ENCODE measurements around the gene MREG. TPM values are rescaled to one million over a fixed set of nuclear protein-coding genes. Genes with fewer than 3 reads are reported as not detected.

Gene MREG
- total RNA-seq, 5 donors from 2014 or later (not counting 1 experiment from before 2014, with no cell fraction given), result 4.6 to 7.5 (median 6.3) TPM

DNA sequence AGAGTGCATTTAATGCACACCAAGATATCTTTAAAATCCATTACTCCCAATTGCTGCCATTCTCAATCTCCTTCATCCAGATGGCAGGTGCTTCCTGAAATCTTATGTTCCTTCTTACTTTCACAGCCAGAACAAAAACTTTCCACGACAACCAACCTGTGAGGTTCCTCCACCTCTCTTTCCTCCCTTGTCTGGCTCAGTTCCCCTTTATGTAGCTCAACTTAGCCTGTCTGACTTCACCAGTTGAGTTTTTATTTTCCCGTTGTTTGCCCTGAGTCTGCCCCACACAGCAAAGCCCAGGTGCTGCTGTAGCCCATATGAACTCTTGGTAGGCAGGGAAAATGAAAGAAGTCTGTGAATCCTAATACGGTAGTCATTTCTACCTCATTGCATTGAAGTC, 112.5 kb downstream of the MREG start:
- H3K4me1 Mint-ChIP-seq, result peaks cover 4 to 6% (median 5%) of the 10 kb centered on the region in 3 donors

DNA sequence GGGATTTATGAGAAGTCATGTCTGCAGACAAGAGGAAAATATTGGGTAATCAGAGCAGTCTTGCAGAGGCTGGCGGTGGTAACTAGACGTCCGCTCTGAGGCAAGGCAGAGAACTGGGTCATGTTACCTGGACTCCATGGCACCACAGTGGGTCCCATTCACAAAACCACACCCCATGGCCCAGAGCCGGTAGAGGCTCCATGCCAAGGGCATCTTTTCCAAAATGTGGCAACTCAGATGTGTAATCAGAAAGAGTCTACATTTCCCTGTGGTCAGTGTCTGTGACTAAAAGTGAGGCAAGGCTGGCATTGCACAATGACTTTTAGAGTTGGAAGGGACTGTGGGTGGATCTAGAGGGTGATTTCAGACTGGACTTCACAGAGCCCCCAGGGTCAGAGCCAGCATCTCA, 113.1 kb downstream of the MREG start:
- H3K9me3 Mint-ChIP-seq, result no peaks in the 10 kb centered on the region
- no peaks in the 10 kb centered on the region for H3K9me3 ChIP-seq
- no peaks in the 10 kb centered on the region for H3K4me1 ChIP-seq (ENCODE audit: control insufficient read depth in 1 of 2, extremely low read depth in 1 of 2, insufficient read depth in 2 of 2, low read length in 2 of 2)
- no peak overlapping the region for H3K27ac ChIP-seq (ENCODE audit: low read length)
- no peak overlapping the region for H3K27ac Mint-ChIP-seq
- H3K27me3 ChIP-seq (replicated peaks in 1 of 2; ENCODE audit: control insufficient read depth in 2 of 2, extremely low read depth in 1 of 2, insufficient read depth in 2 of 2, low read length in 1 of 2), result peaks cover 0 to 10% of the 10 kb centered on the region in 2 experiments
- no peak for ATAC-seq (replicated peaks in 1 of 4)
- POLR2A ChIA-PET, result no interaction called here
- peaks cover 4 to 6% (median 5%) of the 10 kb centered on the region in 3 donors for H3K4me1 Mint-ChIP-seq
- CTCF ChIA-PET, result no interaction called here
- H3K4me3 Mint-ChIP-seq, result no peak overlapping the region
- DNase-seq, result no peak
- H3K36me3 ChIP-seq (ENCODE audit: control insufficient read depth in 2 of 2, extremely low read depth in 1 of 2, insufficient read depth in 1 of 2, low read length in 1 of 2), result no peaks in the 10 kb centered on the region
- 75% methylated on average over 2 of the region's 4 CpGs for WGBS (ENCODE audit: insufficient coverage)
- no peaks in the 10 kb centered on the region for H3K36me3 Mint-ChIP-seq
- H3K4me3 ChIP-seq (ENCODE audit: control insufficient read depth in 1 of 2, extremely low read depth in 1 of 2, low read length in 1 of 2), result no peak overlapping the region
- H3K27me3 Mint-ChIP-seq, result peaks cover 15 to 20% of the 10 kb centered on the region in 2 donors

More for the DNA sequence above, 112.5 kb downstream of the MREG start:
- Histone ChIP-seq H3K36me3 (ENCODE audit: control insufficient read depth in 2 of 2, extremely low read depth in 1 of 2, insufficient read depth in 1 of 2, low read length in 1 of 2) (no peaks in the 10 kb centered on the region), H3K4me3 (ENCODE audit: control insufficient read depth in 1 of 2, extremely low read depth in 1 of 2, low read length in 1 of 2) (no peak overlapping the region), H3K4me1 (ENCODE audit: control insufficient read depth in 1 of 2, extremely low read depth in 1 of 2, insufficient read depth in 2 of 2, low read length in 2 of 2) (no peaks in the 10 kb centered on the region), H3K9me3 (no peaks in the 10 kb centered on the region), H3K27me3 (replicated peaks in 1 of 2; ENCODE audit: control insufficient read depth in 2 of 2, extremely low read depth in 1 of 2, insufficient read depth in 2 of 2, low read length in 1 of 2) (peaks cover 0 to 10% of the 10 kb centered on the region in 2 experiments), H3K27ac (ENCODE audit: low read length) (no peak overlapping the region)
- Mint-ChIP-seq H3K27ac (no peak overlapping the region), H3K4me3 (no peak overlapping the region), H3K27me3 (peaks cover 15 to 20% of the 10 kb centered on the region in 2 donors), H3K9me3 (no peaks in the 10 kb centered on the region), H3K36me3 (no peaks in the 10 kb centered on the region)
- DNase-seq (no peak), ATAC-seq (replicated peaks in 1 of 4) (no peak)
- ChIA-PET POLR2A (no interaction called here), CTCF (no interaction called here)
- WGBS (ENCODE audit: insufficient coverage), result 22% methylated on average over 1 of the region's 3 CpGs

DNA sequence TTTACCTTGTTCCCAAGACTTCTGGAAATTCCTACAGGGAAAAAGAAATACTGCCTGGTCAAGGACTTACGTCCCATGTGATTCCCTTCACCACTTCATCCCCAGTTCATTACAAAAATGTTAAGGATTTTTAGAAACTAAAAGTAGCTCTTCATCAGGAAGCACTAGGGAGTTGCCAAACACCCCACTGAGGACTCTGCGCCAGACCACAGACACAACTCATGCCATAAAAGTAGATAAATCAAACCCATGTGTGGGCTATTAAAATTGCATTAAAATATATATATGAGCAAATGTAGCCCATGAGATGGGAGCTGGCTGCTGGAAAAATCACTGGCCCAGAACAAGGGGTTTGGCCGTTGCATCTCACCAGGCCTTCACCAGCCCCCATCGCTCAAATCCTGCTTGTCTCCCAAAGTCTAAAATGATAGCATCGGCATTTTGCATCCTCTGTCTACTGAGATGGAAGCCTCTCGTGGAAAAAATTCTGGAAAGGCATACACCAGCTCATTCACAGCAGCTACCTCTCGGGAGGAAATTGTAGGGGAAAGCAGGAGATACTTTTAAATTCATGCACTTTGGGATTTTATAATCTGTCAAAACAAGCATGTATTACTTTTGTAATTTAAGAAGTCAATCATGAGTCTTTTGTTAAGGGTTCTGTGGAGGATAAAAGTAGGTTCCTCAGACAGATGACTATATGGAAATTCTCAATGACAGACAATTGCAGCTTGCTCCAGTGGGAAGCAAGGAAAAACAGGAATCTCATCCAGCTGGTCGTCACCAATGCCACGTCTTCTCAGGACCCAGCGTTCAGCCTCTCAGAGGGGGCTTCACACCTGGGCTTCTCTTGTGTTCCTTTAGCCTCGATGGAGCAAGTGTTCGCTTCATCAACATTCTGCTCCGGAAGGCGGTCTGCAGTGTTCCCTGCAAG, 113.9 kb downstream of the MREG start:
- Histone ChIP-seq H3K27ac (ENCODE audit: low read length) (no peak overlapping the region), H3K9me3 (no peaks in the 10 kb centered on the region), H3K27me3 (replicated peaks in 1 of 2; ENCODE audit: control insufficient read depth in 2 of 2, extremely low read depth in 1 of 2, insufficient read depth in 2 of 2, low read length in 1 of 2) (peaks cover 0 to 10% of the 10 kb centered on the region in 2 experiments), H3K36me3 (ENCODE audit: control insufficient read depth in 2 of 2, extremely low read depth in 1 of 2, insufficient read depth in 1 of 2, low read length in 1 of 2) (no peaks in the 10 kb centered on the region), H3K4me1 (ENCODE audit: control insufficient read depth in 1 of 2, extremely low read depth in 1 of 2, insufficient read depth in 2 of 2, low read length in 2 of 2) (no peaks in the 10 kb centered on the region), H3K4me3 (ENCODE audit: control insufficient read depth in 1 of 2, extremely low read depth in 1 of 2, low read length in 1 of 2) (no peak overlapping the region)
- no peak overlapping the region for H3K4me3 Mint-ChIP-seq
- H3K9me3 Mint-ChIP-seq, result no peaks in the 10 kb centered on the region
- ChIA-PET CTCF (no interaction called here), POLR2A (interaction anchor here in 1 of 2 donors (0.7 kb wide), 1 partner anchor 199 kb away, joined by 3 read pairs; no protein-coding TSS in a partner anchor)
- peaks cover 15 to 16% of the 10 kb centered on the region in 2 donors for H3K27me3 Mint-ChIP-seq
- WGBS (ENCODE audit: insufficient coverage), result 74% methylated on average over 9 of the region's 14 CpGs
- ATAC-seq (replicated peaks in 1 of 4) (no peak), DNase-seq (no peak)
- peaks cover 4 to 6% (median 5%) of the 10 kb centered on the region in 3 donors for H3K4me1 Mint-ChIP-seq
- no peak overlapping the region for H3K27ac Mint-ChIP-seq
- no peaks in the 10 kb centered on the region for H3K36me3 Mint-ChIP-seq

DNA sequence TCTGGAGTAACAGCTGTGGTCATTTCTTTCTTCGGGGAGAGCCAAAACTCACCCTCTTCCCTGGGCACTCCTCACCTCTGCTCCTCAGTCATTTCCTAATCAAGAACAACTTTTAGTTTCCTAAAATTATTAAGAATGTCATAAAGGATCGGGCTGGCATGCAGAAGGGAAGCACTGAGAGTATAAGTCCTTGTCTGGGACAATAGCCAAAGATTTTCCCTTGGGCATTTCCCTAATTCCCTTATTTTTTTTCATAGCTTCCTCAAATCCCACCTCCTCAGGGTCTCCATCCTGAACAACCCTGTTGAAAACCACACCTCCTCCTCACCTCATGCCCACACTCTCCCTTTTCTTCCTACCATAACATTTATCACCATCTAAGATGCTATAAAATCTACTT, 115.0 kb downstream of the MREG start:
- no peak for ATAC-seq (replicated peaks in 1 of 4)
- Histone ChIP-seq H3K4me3 (ENCODE audit: control insufficient read depth in 1 of 2, extremely low read depth in 1 of 2, low read length in 1 of 2) (no peak overlapping the region), H3K36me3 (ENCODE audit: control insufficient read depth in 2 of 2, extremely low read depth in 1 of 2, insufficient read depth in 1 of 2, low read length in 1 of 2) (no peaks in the 10 kb centered on the region), H3K27me3 (replicated peaks in 1 of 2; ENCODE audit: control insufficient read depth in 2 of 2, extremely low read depth in 1 of 2, insufficient read depth in 2 of 2, low read length in 1 of 2) (peaks cover 0 to 10% of the 10 kb centered on the region in 2 experiments), H3K27ac (ENCODE audit: low read length) (no peak overlapping the region), H3K4me1 (ENCODE audit: control insufficient read depth in 1 of 2, extremely low read depth in 1 of 2, insufficient read depth in 2 of 2, low read length in 2 of 2) (no peaks in the 10 kb centered on the region), H3K9me3 (no peaks in the 10 kb centered on the region)
- ChIA-PET CTCF (interaction anchor here (0.5 to 0.6 kb wide), 2 partner anchors 630 to 768 kb away, joined by 4 to 6 read pairs; no protein-coding TSS in a partner anchor), POLR2A (no interaction called here)
- WGBS (ENCODE audit: insufficient coverage), result 100% methylated on average over 2 of the region's 2 CpGs
- Mint-ChIP-seq H3K4me3 (no peak overlapping the region), H3K4me1 (peaks cover 4 to 6% (median 5%) of the 10 kb centered on the region in 3 donors), H3K36me3 (no peaks in the 10 kb centered on the region), H3K9me3 (no peaks in the 10 kb centered on the region), H3K27ac (no peak overlapping the region), H3K27me3 (peaks cover 13 to 15% of the 10 kb centered on the region in 2 donors)
- DNase-seq, result no peak

DNA sequence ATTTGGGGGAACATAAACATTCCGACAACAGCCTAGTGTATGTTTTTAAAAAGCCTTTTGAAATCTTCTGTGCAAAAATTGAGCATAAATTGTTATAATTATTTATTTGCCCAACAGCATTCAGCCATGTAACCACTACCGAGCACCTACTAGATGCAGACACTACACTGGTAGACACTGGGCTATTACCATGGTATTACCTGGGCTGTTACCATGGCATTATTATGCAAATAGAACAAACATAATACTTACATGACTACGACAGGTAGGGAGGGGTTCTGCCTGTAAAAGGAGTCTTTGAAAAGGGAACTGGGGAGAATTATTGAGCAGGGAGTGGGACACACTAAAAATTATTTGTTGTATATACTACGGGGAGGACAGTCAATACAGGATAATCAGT, 116.4 kb downstream of the MREG start:
- H3K9me3 Mint-ChIP-seq, result no peaks in the 10 kb centered on the region
- ChIA-PET CTCF (interaction anchor here in 1 of 2 donors (1.1 kb wide), 1 partner anchor 9 kb away, joined by 3 read pairs; no protein-coding TSS in a partner anchor), POLR2A (no interaction called here)
- DNase-seq, result no peak
- ATAC-seq (replicated peaks in 1 of 4), result no peak
- Histone ChIP-seq H3K9me3 (no peaks in the 10 kb centered on the region), H3K36me3 (ENCODE audit: control insufficient read depth in 2 of 2, extremely low read depth in 1 of 2, insufficient read depth in 1 of 2, low read length in 1 of 2) (no peaks in the 10 kb centered on the region), H3K4me1 (ENCODE audit: control insufficient read depth in 1 of 2, extremely low read depth in 1 of 2, insufficient read depth in 2 of 2, low read length in 2 of 2) (no peaks in the 10 kb centered on the region), H3K4me3 (ENCODE audit: control insufficient read depth in 1 of 2, extremely low read depth in 1 of 2, low read length in 1 of 2) (no peak overlapping the region), H3K27me3 (replicated peaks in 1 of 2; ENCODE audit: control insufficient read depth in 2 of 2, extremely low read depth in 1 of 2, insufficient read depth in 2 of 2, low read length in 1 of 2) (peaks cover 0 to 10% of the 10 kb centered on the region in 2 experiments), H3K27ac (ENCODE audit: low read length) (no peak overlapping the region)
- H3K36me3 Mint-ChIP-seq, result no peaks in the 10 kb centered on the region
- peaks cover 7 to 11% of the 10 kb centered on the region in 2 donors for H3K27me3 Mint-ChIP-seq
- H3K4me3 Mint-ChIP-seq, result no peak overlapping the region
- no peak overlapping the region for H3K27ac Mint-ChIP-seq
- WGBS (ENCODE audit: insufficient coverage), result no CpG with 5 or more reads among the region's 4 CpGs
- H3K4me1 Mint-ChIP-seq, result peaks cover 2 to 5% (median 4%) of the 10 kb centered on the region in 3 donors

DNA sequence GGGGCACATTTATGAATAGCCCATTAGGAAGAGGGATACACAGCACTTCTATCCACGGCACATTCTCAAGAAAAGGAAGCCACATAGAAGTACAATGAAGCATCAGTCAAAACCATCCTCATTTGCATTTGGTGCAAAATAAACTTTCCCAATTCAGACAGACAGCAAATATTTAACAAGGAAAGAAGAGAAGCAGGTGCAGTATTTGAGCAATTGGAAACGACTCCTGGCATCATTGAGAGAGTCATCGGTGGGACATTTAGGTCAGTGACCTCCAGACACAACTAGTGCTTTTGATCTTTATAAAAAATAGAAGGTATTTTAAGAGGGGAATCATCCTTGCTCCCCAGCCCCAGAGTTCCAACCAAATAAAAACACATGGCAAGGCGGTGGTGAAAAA, 118.0 kb downstream of the MREG start:
- Histone ChIP-seq H3K9me3 (no peaks in the 10 kb centered on the region), H3K27me3 (replicated peaks in 1 of 2; ENCODE audit: control insufficient read depth in 2 of 2, extremely low read depth in 1 of 2, insufficient read depth in 2 of 2, low read length in 1 of 2) (peaks cover 0 to 10% of the 10 kb centered on the region in 2 experiments), H3K36me3 (ENCODE audit: control insufficient read depth in 2 of 2, extremely low read depth in 1 of 2, insufficient read depth in 1 of 2, low read length in 1 of 2) (no peaks in the 10 kb centered on the region), H3K4me1 (ENCODE audit: control insufficient read depth in 1 of 2, extremely low read depth in 1 of 2, insufficient read depth in 2 of 2, low read length in 2 of 2) (no peaks in the 10 kb centered on the region), H3K4me3 (ENCODE audit: control insufficient read depth in 1 of 2, extremely low read depth in 1 of 2, low read length in 1 of 2) (no peak overlapping the region), H3K27ac (ENCODE audit: low read length) (no peak overlapping the region)
- H3K36me3 Mint-ChIP-seq, result no peaks in the 10 kb centered on the region
- no peak for ATAC-seq (replicated peaks in 1 of 4)
- ChIA-PET POLR2A (no interaction called here), CTCF (interaction anchor here in 1 of 2 donors (1.7 kb wide), 1 partner anchor 441 kb away, joined by 4 read pairs; no protein-coding TSS in a partner anchor)
- DNase-seq, result no peak
- WGBS (ENCODE audit: insufficient coverage), result no CpG with 5 or more reads among the region's 4 CpGs
- H3K4me1 Mint-ChIP-seq, result no peaks in the 10 kb centered on the region
- H3K4me3 Mint-ChIP-seq, result no peak overlapping the region
- H3K9me3 Mint-ChIP-seq, result no peaks in the 10 kb centered on the region
- H3K27me3 Mint-ChIP-seq, result peaks cover 5 to 9% of the 10 kb centered on the region in 2 donors
- no peak overlapping the region for H3K27ac Mint-ChIP-seq

All from T-cell (primary cell).